WTC11 (cell line): ENCODE data around the gene DOK4. TPM values are rescaled to one million over a fixed set of nuclear protein-coding genes. Genes with fewer than 3 reads are reported as not detected.
A peak's percentile ranks its signal among the peaks of the same experiment; 100 is the strongest.

Experiments used
- ATAC-seq: fragments of 200-7000 bp; cut with Tn5 transposase; 2 replicates; pipeline ENCODE4 v1.10.0; 2021; ENCODE audit warnings: mild to moderate bottlenecking, moderate library complexity
- CTCF ChIA-PET: fragments of 300-600 bp; sonication (Branson Sonifier 250); formaldehyde crosslinking; loops from one replicate; lab custom pipeline; 2021; ENCODE audit warnings: antibody characterized with exemption; lab: Charles Lee
- POLR2A ChIA-PET: fragments of 350-600 bp; sonication (Branson Sonifier 250); formaldehyde crosslinking; loops from one replicate; lab custom pipeline; 2021; ENCODE audit warnings: antibody characterized with exemption; lab: Charles Lee
- DNase-seq: peaks from one replicate; pipeline ENCODE4 v3.0.0; 2021; ENCODE audit warnings: low spot score
- H3K27ac Mint-ChIP-seq: 2 replicates; pipeline ENCODE4 v1.8.0; 2021; ENCODE audit warnings: mixed read lengths
- H3K27me3 Mint-ChIP-seq: 2 replicates; pipeline ENCODE4 v1.8.0; 2021; ENCODE audit warnings: low read depth, mild to moderate bottlenecking, moderate library complexity, mixed read lengths
- H3K36me3 Mint-ChIP-seq: 2 replicates; pipeline ENCODE4 v1.8.0; 2021; ENCODE audit warnings: mixed read lengths
- H3K4me1 Mint-ChIP-seq: 2 replicates; pipeline ENCODE4 v1.8.0; 2022; ENCODE audit warnings: mixed read lengths
- H3K4me3 Mint-ChIP-seq: 2 replicates; pipeline ENCODE4 v1.8.0; 2021; ENCODE audit warnings: mild to moderate bottlenecking, moderate library complexity, mixed read lengths
- H3K9me3 Mint-ChIP-seq: 2 replicates; pipeline ENCODE4 v1.8.0; 2021; ENCODE audit warnings: mixed read lengths
- AR ChIP-seq: fragments of 250-450 bp; sonication (Bioruptor Pico); IDR thresholded peaks from 2 replicates; pipeline ENCODE4 v1.9.0; 2021; ENCODE audit warnings: mild to moderate bottlenecking
- ARID4B ChIP-seq: sonication (generic); formaldehyde crosslinking; IDR thresholded peaks from 2 replicates; pipeline ENCODE4 v1.8.0; 2023; ENCODE audit warnings: missing genetic modification reagents, mild to moderate bottlenecking, borderline replicate concordance
- CBFB ChIP-seq: sonication (generic); formaldehyde crosslinking; IDR thresholded peaks from 2 replicates; pipeline ENCODE4 v1.8.1; 2022; ENCODE audit warnings: mild to moderate bottlenecking, low read depth, missing genetic modification reagents
- FOXK1 ChIP-seq: sonication (generic); formaldehyde crosslinking; IDR thresholded peaks from 2 replicates; pipeline ENCODE4 v1.8.0; 2022; ENCODE audit warnings: mild to moderate bottlenecking, moderate library complexity, missing genetic modification reagents
- HMGXB4 ChIP-seq: sonication (generic); formaldehyde crosslinking; IDR thresholded peaks from 2 replicates; pipeline ENCODE4 v1.8.1; 2023; ENCODE audit warnings: mild to moderate bottlenecking, moderate library complexity, missing genetic modification reagents
- NR1H2 ChIP-seq: sonication (generic); formaldehyde crosslinking; IDR thresholded peaks from 2 replicates; pipeline ENCODE4 v1.9.0; 2021; ENCODE audit warnings: mild to moderate bottlenecking, moderate library complexity, missing genetic modification reagents
- PRDM15 ChIP-seq: sonication (generic); formaldehyde crosslinking; IDR thresholded peaks from 2 replicates; pipeline ENCODE4 v1.8.0; 2022; ENCODE audit warnings: missing genetic modification reagents
- TCF7 ChIP-seq: sonication (generic); formaldehyde crosslinking; IDR thresholded peaks from 2 replicates; pipeline ENCODE4 v1.8.0; 2022; ENCODE audit warnings: mild to moderate bottlenecking, low read depth, missing genetic modification reagents, moderate library complexity
- TEAD4 ChIP-seq: sonication (generic); formaldehyde crosslinking; IDR thresholded peaks from 2 replicates; pipeline ENCODE4 v1.8.0; 2022; ENCODE audit warnings: mild to moderate bottlenecking, missing genetic modification reagents
- USF2 ChIP-seq: sonication (generic); formaldehyde crosslinking; IDR thresholded peaks from 2 replicates; pipeline ENCODE4 v1.8.1; 2023; ENCODE audit warnings: mild to moderate bottlenecking, missing genetic modification reagents, moderate library complexity
- ZBTB21 ChIP-seq: sonication (generic); formaldehyde crosslinking; IDR thresholded peaks from 2 replicates; pipeline ENCODE4 v1.8.1; 2023; ENCODE audit warnings: mild to moderate bottlenecking, missing genetic modification reagents, borderline replicate concordance
- ZNF121 ChIP-seq: sonication (generic); formaldehyde crosslinking; IDR thresholded peaks from 2 replicates; pipeline ENCODE4 v1.8.0; 2023; ENCODE audit warnings: missing genetic modification reagents
- ZSCAN18 ChIP-seq: fragments of 250-450 bp; sonication (Bioruptor Pico); IDR thresholded peaks from 2 replicates; pipeline ENCODE4 v2.1.2; 2022; ENCODE audit warnings: mild to moderate bottlenecking, moderate library complexity
- total RNA-seq: library from RNA; stranded (reverse); gene quantifications from 3 replicates; pipeline ENCODE4 v1.2.3, GENCODE V29; 2021

DOK4 gene
- total RNA-seq, 1 experiment from 2014 or later = 25.0 TPM

GRCh38 chr16:57464523-57464922 lies 21.8 kb downstream of the DOK4 start:
- H3K36me3 Mint-ChIP-seq = peaks cover 62% of the 10 kb centered on the region
- CTCF ChIA-PET = interaction anchor here (3.5 to 5.1 kb wide), 2 partner anchors 18 to 55 kb away, joined by 36 to 71 read pairs; partner anchors contain the start of genes CIAPIN1 and COQ9
- no peaks in the 10 kb centered on the region for H3K27me3 Mint-ChIP-seq
- H3K4me3 Mint-ChIP-seq = peak overlapping the region; percentile 100; the same call in 1 of the 2 replicates
- H3K27ac Mint-ChIP-seq = no peak overlapping the region
- no peaks in the 10 kb centered on the region for H3K9me3 Mint-ChIP-seq
- TF ChIP-seq TEAD4 (no peak), PRDM15 (CRISPR knock-in tag) (no peak), USF2 (CRISPR knock-in tag) (no peak), ZSCAN18 (CRISPR knock-in tag) (no peak), HMGXB4 (no peak), ZBTB21 (CRISPR knock-in tag) (no peak), FOXK1 (no peak), ARID4B (no peak), AR (CRISPR knock-in tag) (no peak), TCF7 (no peak), NR1H2 (CRISPR knock-in tag) (no peak), ZNF121 (CRISPR knock-in tag) (no peak), CBFB (no peak)
- TF ChIP-seq, all 79 proteins: peak for 0
- ATAC-seq (no peak), DNase-seq (no peak)
- peaks cover 4% of the 10 kb centered on the region for H3K4me1 Mint-ChIP-seq
- POLR2A ChIA-PET = interaction anchor here (0.5 kb wide), 1 partner anchor 19 kb away, joined by 3 read pairs; no protein-coding TSS in a partner anchor
